Measurements from ENCODE around the gene OTX2. TPM values are rescaled to one million over a fixed set of nuclear protein-coding genes. Genes with fewer than 3 reads are reported as not detected.

Gene OTX2
- total and polyA plus RNA-seq, 2 donors (not counting 1 experiment from before 2014, with no cell fraction given), result not detected

DNA sequence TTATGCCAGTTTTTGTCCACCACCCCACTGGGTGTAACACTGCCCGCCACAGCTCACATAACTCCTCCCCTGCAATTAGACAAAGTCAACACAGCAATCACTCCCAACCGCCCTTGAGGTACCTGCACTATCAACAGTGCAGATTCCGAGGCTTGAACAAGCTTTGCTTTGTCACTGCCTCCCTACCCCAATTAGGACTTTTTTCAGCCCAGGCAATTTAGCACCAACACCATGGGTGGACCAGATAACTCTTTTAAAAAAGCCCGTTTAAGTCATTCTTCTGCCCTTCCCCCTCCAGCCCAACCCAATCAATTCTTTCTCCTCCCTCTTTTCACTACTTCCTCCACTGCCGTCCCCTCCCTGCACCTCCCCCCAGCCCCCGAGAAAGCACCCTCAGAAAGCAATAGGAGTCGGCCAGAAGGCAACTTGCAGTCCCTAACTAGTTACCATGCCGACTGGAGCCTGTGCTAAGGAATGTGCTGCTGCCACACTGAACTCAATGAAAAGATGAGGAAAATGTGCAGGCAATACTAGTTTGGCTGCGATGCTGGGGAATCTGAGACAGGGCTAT is 45.7 kb upstream of the OTX2 start:
- Histone ChIP-seq H3K27ac (ENCODE audit: insufficient read depth, low read length) (no peak overlapping the region), H3K4me3 (replicated peaks in 1 of 4; ENCODE audit: control extremely low read depth in 1 of 4, insufficient read depth in 1 of 4, low read depth in 3 of 4, low read length in 4 of 4) (no peak overlapping the region), H3K4me2 (ENCODE audit: extremely low read depth, insufficient read depth, low read length) (no peak overlapping the region), H3K9ac (ENCODE audit: insufficient read depth, low read length) (no peak overlapping the region), H2AFZ (ENCODE audit: low read length) (no peak overlapping the region), H3K4me1 (ENCODE audit: control insufficient read depth, extremely low read depth, insufficient read depth, low read length) (no peaks in the 10 kb centered on the region), H3K36me3 (ENCODE audit: control insufficient read depth, insufficient read depth, low read length) (no peaks in the 10 kb centered on the region), H4K20me1 (ENCODE audit: control insufficient read depth, extremely low read depth, insufficient read depth, low read length) (no peaks in the 10 kb centered on the region), H3K79me2 (ENCODE audit: control insufficient read depth, insufficient read depth, low read length) (no peaks in the 10 kb centered on the region), H3K9me3 (ENCODE audit: control insufficient read depth, insufficient read depth, low read depth, low read length) (no peaks in the 10 kb centered on the region), H3K27me3 (ENCODE audit: control insufficient read depth, insufficient read depth, low read length) (no peaks in the 10 kb centered on the region)
- DNase-seq (ENCODE audit: low read depth in 2 of 2), result no peak
- TF ChIP-seq, protein P1, sequence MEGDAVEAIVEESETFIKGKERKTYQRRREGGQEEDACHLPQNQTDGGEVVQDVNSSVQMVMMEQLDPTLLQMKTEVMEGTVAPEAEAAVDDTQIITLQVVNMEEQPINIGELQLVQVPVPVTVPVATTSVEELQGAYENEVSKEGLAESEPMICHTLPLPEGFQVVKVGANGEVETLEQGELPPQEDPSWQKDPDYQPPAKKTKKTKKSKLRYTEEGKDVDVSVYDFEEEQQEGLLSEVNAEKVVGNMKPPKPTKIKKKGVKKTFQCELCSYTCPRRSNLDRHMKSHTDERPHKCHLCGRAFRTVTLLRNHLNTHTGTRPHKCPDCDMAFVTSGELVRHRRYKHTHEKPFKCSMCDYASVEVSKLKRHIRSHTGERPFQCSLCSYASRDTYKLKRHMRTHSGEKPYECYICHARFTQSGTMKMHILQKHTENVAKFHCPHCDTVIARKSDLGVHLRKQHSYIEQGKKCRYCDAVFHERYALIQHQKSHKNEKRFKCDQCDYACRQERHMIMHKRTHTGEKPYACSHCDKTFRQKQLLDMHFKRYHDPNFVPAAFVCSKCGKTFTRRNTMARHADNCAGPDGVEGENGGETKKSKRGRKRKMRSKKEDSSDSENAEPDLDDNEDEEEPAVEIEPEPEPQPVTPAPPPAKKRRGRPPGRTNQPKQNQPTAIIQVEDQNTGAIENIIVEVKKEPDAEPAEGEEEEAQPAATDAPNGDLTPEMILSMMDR (conservative IDR thresholded peaks at IDR 0.05 in 1 of 2, IDR thresholded peaks at IDR 0.05 in 1 of 2; ENCODE audit: low read depth in 1 of 2, low read length in 2 of 2), result no peak
- no peak for TF ChIP-seq EZH2 (IDR thresholded peaks at IDR 0.05; ENCODE audit: low read length, missing control alignments)

DNA sequence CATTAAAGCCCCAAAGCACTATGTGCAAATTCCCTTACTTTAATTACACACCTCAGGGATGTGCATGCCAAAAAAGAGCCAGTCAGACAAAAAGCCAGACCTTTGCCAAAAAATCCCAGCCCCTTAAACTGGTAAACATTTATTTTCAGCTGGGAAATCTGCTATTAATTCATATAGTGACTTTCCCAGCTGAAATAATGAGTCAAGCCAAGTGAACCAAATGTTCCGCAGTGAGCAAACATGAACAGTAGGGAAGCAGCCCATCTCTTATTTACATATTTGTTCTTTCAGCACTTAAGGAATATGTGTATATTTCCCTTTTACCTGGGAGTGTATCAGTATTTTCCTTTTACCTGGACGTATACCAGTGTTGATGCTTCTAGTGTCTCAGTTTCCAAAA is 44.0 kb upstream of the OTX2 start:
- no peaks in the 10 kb centered on the region for H3K36me3 ChIP-seq (ENCODE audit: control insufficient read depth, insufficient read depth, low read length)
- H3K4me3 ChIP-seq (replicated peaks in 1 of 4; ENCODE audit: control extremely low read depth in 1 of 4, insufficient read depth in 1 of 4, low read depth in 3 of 4, low read length in 4 of 4), result no peak overlapping the region
- H3K79me2 ChIP-seq (ENCODE audit: control insufficient read depth, insufficient read depth, low read length), result no peaks in the 10 kb centered on the region
- no peaks in the 10 kb centered on the region for H3K27me3 ChIP-seq (ENCODE audit: control insufficient read depth, insufficient read depth, low read length)
- H3K9me3 ChIP-seq (ENCODE audit: control insufficient read depth, insufficient read depth, low read depth, low read length), result no peaks in the 10 kb centered on the region
- H3K4me2 ChIP-seq (ENCODE audit: extremely low read depth, insufficient read depth, low read length), result no peak overlapping the region
- H3K27ac ChIP-seq (ENCODE audit: insufficient read depth, low read length), result no peak overlapping the region
- no peaks in the 10 kb centered on the region for H3K4me1 ChIP-seq (ENCODE audit: control insufficient read depth, extremely low read depth, insufficient read depth, low read length)
- no peak overlapping the region for H2AFZ ChIP-seq (ENCODE audit: low read length)
- TF ChIP-seq, protein P1 (conservative IDR thresholded peaks at IDR 0.05 in 1 of 2, IDR thresholded peaks at IDR 0.05 in 1 of 2; ENCODE audit: low read depth in 1 of 2, low read length in 2 of 2), result no peak
- no peak for TF ChIP-seq EZH2 (IDR thresholded peaks at IDR 0.05; ENCODE audit: low read length, missing control alignments)
- H3K9ac ChIP-seq (ENCODE audit: insufficient read depth, low read length), result no peak overlapping the region
- H4K20me1 ChIP-seq (ENCODE audit: control insufficient read depth, extremely low read depth, insufficient read depth, low read length), result no peaks in the 10 kb centered on the region
- DNase-seq (ENCODE audit: low read depth in 2 of 2), result no peak

DNA sequence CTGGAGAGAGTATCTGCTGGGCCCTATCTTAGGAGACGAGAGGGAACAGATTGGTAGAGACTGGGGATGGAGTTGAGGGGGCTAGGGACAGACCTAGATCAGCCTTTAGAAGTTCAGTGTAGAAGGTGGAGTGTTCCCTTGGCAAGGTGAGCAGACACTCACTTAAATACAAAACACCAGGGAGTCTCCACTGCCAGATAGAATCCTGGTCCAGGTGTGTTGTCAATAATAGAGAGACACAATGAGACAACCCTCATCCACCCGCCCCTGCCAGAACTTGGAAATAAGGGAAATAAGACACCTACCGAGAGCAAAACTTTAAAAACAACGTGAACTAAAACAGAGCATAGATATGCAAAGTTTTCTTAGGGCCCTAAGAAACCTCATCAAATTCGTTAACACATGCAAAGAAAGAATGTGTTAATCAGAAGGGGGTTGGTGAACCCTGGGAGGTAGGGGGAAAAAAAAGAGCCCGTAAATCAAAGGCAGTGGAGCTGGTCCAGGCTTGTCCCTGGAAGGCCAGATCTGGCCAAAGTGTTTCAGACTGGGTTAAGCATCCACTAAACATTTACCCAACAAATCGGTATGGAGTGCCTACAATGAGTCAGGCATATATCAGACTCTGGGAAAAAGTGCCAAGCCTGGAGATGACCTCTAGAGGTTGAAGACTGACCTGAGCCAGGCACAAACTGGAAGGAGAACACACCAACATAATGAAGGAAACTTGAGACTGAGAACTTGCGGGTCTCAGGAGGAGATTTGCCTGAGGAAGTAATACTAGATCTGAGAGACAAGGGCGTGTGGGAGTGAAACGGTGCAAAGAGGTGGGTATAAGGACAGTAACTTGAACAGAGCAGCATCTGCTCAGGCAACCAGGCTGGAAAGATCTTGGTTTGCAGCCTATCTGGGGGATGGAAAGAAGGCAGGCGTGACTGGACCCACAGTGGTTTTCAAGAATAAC is 37.0 kb upstream of the OTX2 start:
- Histone ChIP-seq H4K20me1 (ENCODE audit: control insufficient read depth, extremely low read depth, insufficient read depth, low read length) (no peaks in the 10 kb centered on the region), H3K4me1 (ENCODE audit: control insufficient read depth, extremely low read depth, insufficient read depth, low read length) (no peaks in the 10 kb centered on the region), H3K9ac (ENCODE audit: insufficient read depth, low read length) (no peak overlapping the region), H3K27ac (ENCODE audit: insufficient read depth, low read length) (no peak overlapping the region), H3K79me2 (ENCODE audit: control insufficient read depth, insufficient read depth, low read length) (no peaks in the 10 kb centered on the region), H3K36me3 (ENCODE audit: control insufficient read depth, insufficient read depth, low read length) (no peaks in the 10 kb centered on the region), H3K9me3 (ENCODE audit: control insufficient read depth, insufficient read depth, low read depth, low read length) (no peaks in the 10 kb centered on the region), H2AFZ (ENCODE audit: low read length) (no peak overlapping the region), H3K4me2 (ENCODE audit: extremely low read depth, insufficient read depth, low read length) (no peak overlapping the region), H3K4me3 (replicated peaks in 1 of 4; ENCODE audit: control extremely low read depth in 1 of 4, insufficient read depth in 1 of 4, low read depth in 3 of 4, low read length in 4 of 4) (no peak overlapping the region), H3K27me3 (ENCODE audit: control insufficient read depth, insufficient read depth, low read length) (no peaks in the 10 kb centered on the region)
- no peak for DNase-seq (ENCODE audit: low read depth in 2 of 2)
- no peak for TF ChIP-seq EZH2 (IDR thresholded peaks at IDR 0.05; ENCODE audit: low read length, missing control alignments)
